ENCODE measurements around the gene RRP9. TPM values are rescaled to one million over a fixed set of nuclear protein-coding genes. Genes with fewer than 3 reads are reported as not detected.

Gene RRP9
- polyA plus RNA-seq, 3 donors, result 18.0 to 22.6 (median 20.3) TPM

DNA sequence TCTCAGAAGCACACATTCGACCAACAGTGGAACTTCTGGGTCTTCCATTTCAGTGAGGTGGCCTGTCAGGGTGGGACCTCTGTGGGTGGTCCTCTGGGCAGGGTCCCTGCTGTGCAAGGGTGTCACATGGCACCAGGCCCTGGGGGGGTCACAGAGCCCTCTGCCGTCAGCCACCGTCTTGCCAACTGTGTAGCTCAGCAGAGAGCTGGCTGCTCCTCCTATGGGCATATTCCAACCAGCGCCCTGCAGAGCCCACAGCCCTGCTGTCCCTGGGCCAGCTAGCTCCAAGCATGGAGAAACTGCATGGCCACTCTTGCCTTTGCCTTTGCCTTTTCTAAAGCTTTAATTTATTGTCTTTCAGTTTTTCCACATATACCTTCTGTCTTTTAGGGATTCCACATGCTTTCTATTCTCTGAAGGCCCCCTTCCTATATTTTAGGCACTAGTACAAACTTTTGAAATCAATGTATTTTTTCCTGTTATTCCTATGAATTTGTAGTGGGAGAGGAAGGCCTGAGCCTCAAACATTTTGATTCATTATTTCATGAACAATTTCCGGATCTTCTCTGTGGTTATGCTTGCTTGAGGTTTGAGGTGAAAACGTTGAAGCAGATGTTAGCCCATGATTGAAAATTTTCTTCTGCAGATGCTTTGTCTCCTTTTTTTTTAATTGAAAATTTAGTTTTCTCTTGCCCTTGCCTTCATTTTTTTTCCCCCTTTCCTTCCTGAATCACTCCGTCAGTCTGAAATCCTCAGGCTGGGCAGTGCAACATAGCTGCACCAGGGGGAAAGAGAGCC lies 50.3 kb downstream of the RRP9 start:
- DNase-seq (ENCODE audit: extremely low read depth in 1 of 11, low read depth in 9 of 11, low spot score in 4 of 11), result no peak

GRCh38 chr3:51888463-51889105 lies 53.1 kb downstream of the RRP9 start:
- no peak for DNase-seq (ENCODE audit: extremely low read depth in 1 of 11, low read depth in 9 of 11, low spot score in 4 of 11)

GRCh38 chr3:51887620-51888019 lies 54.1 kb downstream of the RRP9 start:
- DNase-seq (ENCODE audit: extremely low read depth in 1 of 11, low read depth in 9 of 11, low spot score in 4 of 11), result no peak

DNA sequence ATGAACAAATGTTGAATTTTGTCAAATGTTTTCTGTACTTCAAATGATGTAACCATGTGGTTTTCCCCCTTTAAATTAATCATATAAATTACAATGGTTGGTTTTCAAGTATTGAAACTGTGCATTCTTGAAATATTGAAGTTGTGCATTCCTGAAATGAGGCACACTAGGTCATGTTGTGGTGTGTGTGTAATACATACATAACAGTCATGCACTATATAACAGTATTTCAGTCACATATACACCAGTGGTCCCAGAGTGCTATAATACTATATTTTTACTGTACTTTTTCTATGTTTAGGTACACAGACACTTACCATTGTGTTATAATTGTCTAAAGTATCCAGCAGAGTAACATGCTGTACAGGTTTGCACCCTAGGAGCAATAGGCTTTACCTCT lies 55.3 kb downstream of the RRP9 start:
- DNase-seq (ENCODE audit: extremely low read depth in 1 of 11, low read depth in 9 of 11, low spot score in 4 of 11), result no peak

Other genes with a start within 250 kb of the RRP9 start
- gene GRM2, start 234.8 kb downstream of the RRP9 start, polyA plus RNA-seq (ENCODE audit: insufficient read length in 3 of 3), result under 1 TPM; 0.42 to 0.73 (median 0.44) TPM
- not detected for gene IQCF6, start 162.7 kb downstream of the RRP9 start, polyA plus RNA-seq (ENCODE audit: insufficient read length in 3 of 3)
- not detected for gene IQCF2, start 80.3 kb downstream of the RRP9 start, polyA plus RNA-seq (ENCODE audit: insufficient read length in 3 of 3)
- gene IQCF5, start 66.3 kb downstream of the RRP9 start, polyA plus RNA-seq (ENCODE audit: insufficient read length in 3 of 3), result not detected
- not detected for gene IQCF1, start 38.6 kb downstream of the RRP9 start, polyA plus RNA-seq (ENCODE audit: insufficient read length in 3 of 3)
- gene PARP3, start 459 bp upstream of the RRP9 start, polyA plus RNA-seq (ENCODE audit: insufficient read length in 3 of 3), result 10 to 100 TPM; 15.8 to 18.4 (median 16.8) TPM
- under 1 TPM; 0.40 to 0.83 (median 0.53) TPM for gene GPR62, start 13.5 kb upstream of the RRP9 start, polyA plus RNA-seq (ENCODE audit: insufficient read length in 3 of 3)
- 10 to 100 TPM; 56.0 to 77.4 (median 75.5) TPM for gene PCBP4, start 25.6 kb upstream of the RRP9 start, polyA plus RNA-seq (ENCODE audit: insufficient read length in 3 of 3)
- 10 to 100 TPM; 64.8 to 87.7 (median 83.3) TPM for gene ABHD14B, start 32.1 kb upstream of the RRP9 start, polyA plus RNA-seq (ENCODE audit: insufficient read length in 3 of 3)
- 10 to 100 TPM; 17.7 to 30.2 (median 28.7) TPM for gene ABHD14A, start 33.2 kb upstream of the RRP9 start, polyA plus RNA-seq (ENCODE audit: insufficient read length in 3 of 3)
- 100 to 1,000 TPM in 2 of 3 donors, 10 to 100 TPM in 1; 89.3 to 120 (median 118) TPM for gene ACY1, start 41.6 kb upstream of the RRP9 start, polyA plus RNA-seq (ENCODE audit: insufficient read length in 3 of 3)
- 1,000 to 10,000 TPM; 1,559 to 1,800 (median 1,682) TPM for gene RPL29, start 54.0 kb upstream of the RRP9 start, polyA plus RNA-seq (ENCODE audit: insufficient read length in 3 of 3)
- 10 to 100 TPM; 14.8 to 19.0 (median 16.2) TPM for gene DUSP7, start 114.7 kb upstream of the RRP9 start, polyA plus RNA-seq (ENCODE audit: insufficient read length in 3 of 3)
- gene POC1A, start 212.5 kb upstream of the RRP9 start, polyA plus RNA-seq (ENCODE audit: insufficient read length in 3 of 3), result 10 to 100 TPM in 1 of 3 donors, 1 to 10 TPM in 2; 7.0 to 10.6 (median 8.5) TPM